CD14-positive monocyte (primary cell): Measurements from ENCODE around the gene MTUS2. TPM values are rescaled to one million over a fixed set of nuclear protein-coding genes. Genes with fewer than 3 reads are reported as not detected.

ENCODE experiments used
- DNase-seq, 3 donors: peaks; one replicate each; pipeline ENCODE4 v3.0.0-alpha.2; 2011 to 2022
- H2AFZ ChIP-seq: 2 replicates; pipeline ENCODE4 v1.6.0; 2012; ENCODE audit warnings: mild to moderate bottlenecking, low read depth, low read length, inconsistent platforms; ENCODE audit not compliant: insufficient read depth, poor library complexity, severe bottlenecking
- H3K27ac ChIP-seq, 2 donors: 1 replicate in 1 of 2; 2 replicates in 1 of 2; pipeline ENCODE4 v1.5.1; 2012 to 2013; ENCODE audit warnings: low read length in 2 of 2, control low read depth in 1 of 2, inconsistent platforms in 1 of 2, low read depth in 1 of 2, mild to moderate bottlenecking in 1 of 2
- H3K27me3 ChIP-seq, 2 donors: one replicate each; pipeline versions ENCODE4 v1.6.0 to v1.6.1; 2011 to 2013; ENCODE audit warnings: low read length in 2 of 2; ENCODE audit not compliant: control insufficient read depth in 2 of 2, insufficient read depth in 2 of 2
- H3K36me3 ChIP-seq, 2 donors: replicated peaks in 1 of 2; 1 replicate in 1 of 2; 2 replicates in 1 of 2; pipeline versions ENCODE4 v1.5.1 to v1.6.1; 2012 to 2013; ENCODE audit warnings: low read length in 2 of 2, control low read depth in 1 of 2, inconsistent platforms in 1 of 2, mild to moderate bottlenecking in 1 of 2; ENCODE audit not compliant: insufficient read depth in 2 of 2, control insufficient read depth in 1 of 2
- H3K4me1 ChIP-seq, 2 donors: 1 replicate in 1 of 2; 2 replicates in 1 of 2; pipeline versions ENCODE4 v1.5.1 to v1.6.1; 2012 to 2013; ENCODE audit warnings: low read length in 2 of 2, control low read depth in 1 of 2, inconsistent platforms in 1 of 2, mild to moderate bottlenecking in 1 of 2, moderate library complexity in 1 of 2; ENCODE audit not compliant: insufficient read depth in 2 of 2, control insufficient read depth in 1 of 2
- H3K4me2 ChIP-seq: replicated peaks from 2 replicates; pipeline ENCODE3; 2012; ENCODE audit warnings: low read length, moderate library complexity, mild to moderate bottlenecking; ENCODE audit not compliant: poor library complexity, severe bottlenecking; ENCODE audit errors: extremely low read depth
- H3K4me3 ChIP-seq, 3 experiments: fragments of 200-600 bp in 1 of 3; sonication (generic) in 1 of 3; replicated peaks in 1 of 3; 1 replicate in 2 of 3; 2 replicates in 1 of 3; pipeline ENCODE4 v1.5.1; 2011 to 2013; ENCODE audit warnings: low read length in 3 of 3, mild to moderate bottlenecking in 3 of 3, control low read depth in 2 of 3, low read depth in 2 of 3, inconsistent platforms in 1 of 3, moderate library complexity in 1 of 3
- H3K79me2 ChIP-seq: 2 replicates; pipeline ENCODE4 v1.6.0; 2012; ENCODE audit warnings: mild to moderate bottlenecking, control low read depth, inconsistent platforms, low read length, moderate library complexity; ENCODE audit not compliant: insufficient read depth
- H3K9ac ChIP-seq: 2 replicates; pipeline ENCODE4 v1.6.0; 2017; ENCODE audit warnings: low read length, mild to moderate bottlenecking; ENCODE audit not compliant: insufficient read depth, poor library complexity, severe bottlenecking
- H3K9me3 ChIP-seq, 2 donors: replicated peaks in 1 of 2; 1 replicate in 1 of 2; 2 replicates in 1 of 2; pipeline versions ENCODE4 v1.5.1 to v1.6.1; 2012 to 2013; ENCODE audit warnings: low read length in 2 of 2, control low read depth in 1 of 2; ENCODE audit not compliant: control insufficient read depth in 1 of 2, insufficient read depth in 1 of 2
- H4K20me1 ChIP-seq: 2 replicates; pipeline ENCODE4 v1.6.0; 2012; ENCODE audit warnings: mild to moderate bottlenecking, low read length, control low read depth, moderate library complexity; ENCODE audit not compliant: insufficient read depth
- H3K27ac Mint-ChIP-seq, 7 donors: one replicate each; pipeline ENCODE4 v1.8.0; 2020; ENCODE audit warnings: mild to moderate bottlenecking in 7 of 7, mixed read lengths in 7 of 7, moderate library complexity in 6 of 7, inconsistent platforms in 2 of 7
- H3K27me3 Mint-ChIP-seq, 3 donors: one replicate each; pipeline ENCODE4 v1.8.0; 2021 to 2022; ENCODE audit warnings: low read depth in 3 of 3, mild to moderate bottlenecking in 3 of 3, mixed read lengths in 3 of 3, moderate library complexity in 3 of 3, inconsistent platforms in 1 of 3
- H3K36me3 Mint-ChIP-seq, 2 donors: one replicate each; pipeline ENCODE4 v1.8.0; 2020; ENCODE audit warnings: mixed read lengths in 2 of 2, inconsistent platforms in 1 of 2, mild to moderate bottlenecking in 1 of 2
- H3K4me1 Mint-ChIP-seq: one replicate; pipeline ENCODE4 v1.8.0; 2020; ENCODE audit warnings: mild to moderate bottlenecking, mixed read lengths
- H3K4me3 Mint-ChIP-seq, 2 donors: one replicate each; pipeline ENCODE4 v1.8.0; 2020; ENCODE audit warnings: mild to moderate bottlenecking in 2 of 2, mixed read lengths in 2 of 2, moderate library complexity in 1 of 2
- H3K9me3 Mint-ChIP-seq, 7 donors: one replicate each; pipeline ENCODE4 v1.8.0; 2020 to 2022; ENCODE audit warnings: mixed read lengths in 7 of 7, mild to moderate bottlenecking in 6 of 7, moderate library complexity in 6 of 7, inconsistent platforms in 2 of 7
- WGBS: methylation state at CpG from one replicate; pipeline ENCODE4 v1.1.5; 2013; ENCODE audit warnings: missing lambda C conversion rate; ENCODE audit not compliant: insufficient coverage; 5-methylcytosine and 5-hydroxymethylcytosine counted together
- intact Hi-C, 2 donors: fragments of 100-400 bp; cut with micrococcal nuclease; formaldehyde crosslinking; loops; one replicate each; pipeline versions ENCODE4 v1.15.0 to v1.15.1; 2023
- polyA plus RNA-seq, 3 donors: library from polyadenylated mRNA; depleted of rRNA in 1 of 3; unstranded in 2 of 3; stranded (reverse) in 1 of 3; fragments of 300-500 nt in 2 of 3; fragments of >200 nt in 1 of 3; fragmentation: Illumina TruSeq in 2 of 3; gene quantifications; 1 replicate in 2 of 3; 2 replicates in 1 of 3; pipeline ENCODE4 v1.2.3, GENCODE V29; 2012 to 2021
- TF ChIP-seq, protein P1 (sequence below): fragments of 200-600 bp; IDR thresholded peaks from one replicate; pipeline ENCODE4 v1.8.0; 2022; ENCODE audit warnings: antibody characterized with exemption, mild to moderate bottlenecking

MTUS2 gene
- polyA plus RNA-seq, 3 donors = 0.04 TPM; not detected in 2

DNA sequence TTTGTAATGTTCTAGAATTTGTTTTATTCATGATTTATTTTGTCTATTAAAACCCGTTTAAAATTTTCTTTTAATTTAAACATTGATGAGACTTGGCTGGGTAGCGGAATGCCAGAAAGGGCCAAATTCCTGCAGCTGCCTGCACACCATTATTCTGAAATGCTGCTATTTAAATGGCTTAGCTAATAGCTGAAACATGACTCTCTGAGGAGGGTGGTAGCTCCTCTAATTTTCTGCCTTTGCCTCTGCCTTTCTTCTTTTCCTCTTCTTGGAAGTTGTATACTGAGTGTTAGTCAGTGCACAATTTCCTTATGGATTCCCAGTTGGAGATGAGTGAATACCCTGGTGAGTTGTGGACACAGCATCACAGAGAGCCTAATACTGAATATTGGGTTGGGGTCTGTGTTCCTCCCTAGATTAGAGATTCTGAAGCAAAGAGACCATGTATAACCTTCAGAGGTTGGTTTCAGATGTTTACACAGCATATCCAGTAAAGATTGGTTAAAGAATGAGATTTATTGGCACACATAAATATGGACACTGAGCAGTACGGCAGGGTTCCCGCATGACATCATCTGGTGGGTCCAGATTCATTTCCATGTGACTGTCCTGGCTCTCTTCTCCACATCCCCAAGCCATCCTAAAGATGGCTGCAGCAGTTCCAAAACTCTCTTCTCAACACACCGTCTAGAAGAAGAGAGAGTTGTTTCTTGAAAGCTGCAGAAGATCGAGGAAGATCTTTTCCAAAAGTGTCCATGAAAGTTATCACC lies 55.9 kb downstream of the MTUS2 start:
- Mint-ChIP-seq H3K27me3 (peaks cover 0 to 2% (median 1%) of the 10 kb centered on the region in 3 donors), H3K9me3 (peaks cover 14 to 26% (median 19%) of the 10 kb centered on the region in 7 donors), H3K4me1 (peaks cover 4% of the 10 kb centered on the region), H3K27ac (no peak overlapping the region), H3K36me3 (no peaks in the 10 kb centered on the region), H3K4me3 (no peak overlapping the region)
- no peak overlapping the region for H3K9ac ChIP-seq
- TF ChIP-seq, protein P1, sequence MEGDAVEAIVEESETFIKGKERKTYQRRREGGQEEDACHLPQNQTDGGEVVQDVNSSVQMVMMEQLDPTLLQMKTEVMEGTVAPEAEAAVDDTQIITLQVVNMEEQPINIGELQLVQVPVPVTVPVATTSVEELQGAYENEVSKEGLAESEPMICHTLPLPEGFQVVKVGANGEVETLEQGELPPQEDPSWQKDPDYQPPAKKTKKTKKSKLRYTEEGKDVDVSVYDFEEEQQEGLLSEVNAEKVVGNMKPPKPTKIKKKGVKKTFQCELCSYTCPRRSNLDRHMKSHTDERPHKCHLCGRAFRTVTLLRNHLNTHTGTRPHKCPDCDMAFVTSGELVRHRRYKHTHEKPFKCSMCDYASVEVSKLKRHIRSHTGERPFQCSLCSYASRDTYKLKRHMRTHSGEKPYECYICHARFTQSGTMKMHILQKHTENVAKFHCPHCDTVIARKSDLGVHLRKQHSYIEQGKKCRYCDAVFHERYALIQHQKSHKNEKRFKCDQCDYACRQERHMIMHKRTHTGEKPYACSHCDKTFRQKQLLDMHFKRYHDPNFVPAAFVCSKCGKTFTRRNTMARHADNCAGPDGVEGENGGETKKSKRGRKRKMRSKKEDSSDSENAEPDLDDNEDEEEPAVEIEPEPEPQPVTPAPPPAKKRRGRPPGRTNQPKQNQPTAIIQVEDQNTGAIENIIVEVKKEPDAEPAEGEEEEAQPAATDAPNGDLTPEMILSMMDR = no peak
- H3K9me3 ChIP-seq = peaks cover 17 to 21% of the 10 kb centered on the region in 2 donors
- no peak overlapping the region for H3K27ac ChIP-seq
- no peaks in the 10 kb centered on the region for H3K27me3 ChIP-seq
- H3K4me1 ChIP-seq = no peaks in the 10 kb centered on the region
- no peaks in the 10 kb centered on the region for H3K36me3 ChIP-seq
- H2AFZ ChIP-seq = no peak overlapping the region
- H4K20me1 ChIP-seq = no peaks in the 10 kb centered on the region
- intact Hi-C loops = no loop called here
- H3K4me2 ChIP-seq = no peak overlapping the region
- DNase-seq = no peak
- H3K79me2 ChIP-seq = no peaks in the 10 kb centered on the region
- no peak overlapping the region for H3K4me3 ChIP-seq
- 86% methylated on average over 1 of the region's 6 CpGs for WGBS

DNA sequence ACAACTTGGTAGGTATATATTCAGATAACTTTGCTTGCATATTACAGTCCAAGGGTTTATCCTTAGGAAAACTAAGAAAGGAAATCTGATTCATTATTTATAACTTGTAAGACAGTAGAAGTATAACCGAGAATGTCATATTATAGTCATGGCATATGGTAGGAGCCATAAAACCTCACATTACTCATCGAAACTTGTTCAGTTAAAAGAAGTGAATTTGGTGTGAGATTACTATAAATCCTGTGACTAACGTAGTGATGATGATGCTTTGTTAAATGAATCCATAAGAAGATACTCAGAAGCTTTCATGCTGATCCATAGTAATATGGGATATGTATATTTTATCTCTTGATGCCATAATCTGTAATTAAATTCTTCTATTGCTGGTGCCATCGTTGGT lies 57.3 kb downstream of the MTUS2 start:
- no peaks in the 10 kb centered on the region for H3K36me3 ChIP-seq
- peaks cover 5 to 18% (median 14%) of the 10 kb centered on the region in 7 donors for H3K9me3 Mint-ChIP-seq
- no peak overlapping the region for H3K9ac ChIP-seq
- H3K4me3 Mint-ChIP-seq = no peak overlapping the region
- no peak overlapping the region for H3K27ac Mint-ChIP-seq
- no peak overlapping the region for H3K27ac ChIP-seq
- H3K4me3 ChIP-seq = no peak overlapping the region
- intact Hi-C loops = no loop called here
- H3K36me3 Mint-ChIP-seq = no peaks in the 10 kb centered on the region
- DNase-seq = no peak
- H3K4me2 ChIP-seq = no peak overlapping the region
- H2AFZ ChIP-seq = no peak overlapping the region
- H3K4me1 ChIP-seq = no peaks in the 10 kb centered on the region
- peaks cover 0 to 2% (median under 1%) of the 10 kb centered on the region in 3 donors for H3K27me3 Mint-ChIP-seq
- H3K79me2 ChIP-seq = no peaks in the 10 kb centered on the region
- WGBS = no CpG with 5 or more reads among the region's 4 CpGs
- H3K9me3 ChIP-seq = peaks cover 12 to 20% of the 10 kb centered on the region in 2 donors
- H4K20me1 ChIP-seq = no peaks in the 10 kb centered on the region
- TF ChIP-seq, protein P1 = no peak
- peaks cover 2% of the 10 kb centered on the region for H3K4me1 Mint-ChIP-seq
- H3K27me3 ChIP-seq = no peaks in the 10 kb centered on the region
